NCI-H2171 treated with DMSO at 0.1 percent for 48 hours (cell line): Measurements from ENCODE around the gene FBXW8.

Experiments
- DNase-seq: peaks from one replicate; lab custom pipeline; 2025; lab: John Stamatoyannopoulos, UW

Gene FBXW8

GRCh38 chr12:116926283-116927243 is 15.8 kb downstream of the FBXW8 start:
- DNase-seq: no peak

- DNase-seq: no peak
Measured at GRCh38 chr12:116927244-116927940, 16.6 kb downstream of the FBXW8 start.

DNA sequence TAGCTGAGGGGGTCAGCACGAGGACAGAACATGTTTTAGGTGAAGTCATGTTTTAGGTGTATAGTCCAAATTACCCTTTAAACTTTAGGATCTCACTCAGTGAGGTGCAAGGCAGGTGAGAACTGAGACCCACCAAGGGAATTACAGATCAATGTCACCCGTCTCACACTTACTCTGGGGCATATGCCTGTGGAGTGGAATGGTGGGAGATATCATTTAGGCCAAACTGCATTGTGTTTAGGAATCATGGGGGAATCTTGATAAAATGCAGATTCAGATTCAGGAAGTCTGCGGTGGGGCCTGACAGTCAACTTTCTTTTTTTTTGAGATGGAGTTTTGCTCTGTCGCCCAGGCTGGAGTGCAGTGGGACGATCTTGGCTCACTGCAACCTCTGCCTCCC is 17.8 kb downstream of the FBXW8 start:
- DNase-seq: no peak

- no peak for DNase-seq
Measured at GRCh38 chr12:116929885-116930284, 19.1 kb downstream of the FBXW8 start.

- DNase-seq: no peak
Measured at GRCh38 chr12:116931665-116932064, 20.9 kb downstream of the FBXW8 start.

DNA sequence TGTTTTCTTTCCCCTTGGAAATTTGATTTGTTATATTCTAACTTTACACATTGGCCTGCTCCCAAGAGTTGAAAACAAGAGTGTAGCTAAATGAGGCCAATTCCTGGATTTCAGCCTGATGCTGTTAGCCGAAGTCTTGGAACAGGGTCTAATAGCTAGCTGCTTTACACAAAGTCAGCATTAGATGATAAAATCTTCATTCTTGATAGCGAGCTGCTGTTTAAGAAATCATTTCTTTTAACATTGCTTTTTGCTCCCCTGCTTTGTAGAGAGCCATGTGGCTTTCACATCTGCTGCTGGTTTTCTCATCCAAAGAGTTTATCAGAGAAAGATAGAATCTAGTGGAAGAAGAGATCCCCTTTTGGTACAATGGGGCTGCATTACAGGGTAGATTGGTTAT is 22.3 kb downstream of the FBXW8 start:
- no peak for DNase-seq

- DNase-seq: no peak
Measured at GRCh38 chr12:116933512-116934246, 22.9 kb downstream of the FBXW8 start.

- DNase-seq: no peak
Measured at GRCh38 chr12:116934908-116935705, 24.4 kb downstream of the FBXW8 start.

DNA sequence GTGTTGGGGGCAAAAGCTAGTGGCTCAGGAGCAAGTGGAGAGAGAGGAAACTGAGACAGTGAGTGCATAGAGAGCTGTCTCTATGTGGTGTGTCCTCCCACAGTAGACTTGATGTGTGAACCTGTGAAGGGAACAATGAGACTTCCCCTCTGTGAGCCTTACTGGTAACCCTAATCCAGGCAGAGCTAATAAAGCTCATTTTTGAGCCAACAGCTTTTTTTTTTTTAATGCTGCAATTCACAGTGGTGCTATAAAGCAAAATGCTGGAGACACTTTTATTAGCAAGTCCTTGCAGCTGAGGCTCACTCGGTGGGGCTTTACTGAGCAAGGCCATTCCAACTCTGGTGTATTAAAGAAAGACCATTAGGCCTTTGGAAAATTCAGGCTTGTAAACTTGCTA is 26.9 kb downstream of the FBXW8 start:
- no peak for DNase-seq

- DNase-seq: no peak
Measured at GRCh38 chr12:116939734-116940133, 29.0 kb downstream of the FBXW8 start.

- DNase-seq: no peak
Measured at GRCh38 chr12:116941188-116941587, 30.4 kb downstream of the FBXW8 start.

DNA sequence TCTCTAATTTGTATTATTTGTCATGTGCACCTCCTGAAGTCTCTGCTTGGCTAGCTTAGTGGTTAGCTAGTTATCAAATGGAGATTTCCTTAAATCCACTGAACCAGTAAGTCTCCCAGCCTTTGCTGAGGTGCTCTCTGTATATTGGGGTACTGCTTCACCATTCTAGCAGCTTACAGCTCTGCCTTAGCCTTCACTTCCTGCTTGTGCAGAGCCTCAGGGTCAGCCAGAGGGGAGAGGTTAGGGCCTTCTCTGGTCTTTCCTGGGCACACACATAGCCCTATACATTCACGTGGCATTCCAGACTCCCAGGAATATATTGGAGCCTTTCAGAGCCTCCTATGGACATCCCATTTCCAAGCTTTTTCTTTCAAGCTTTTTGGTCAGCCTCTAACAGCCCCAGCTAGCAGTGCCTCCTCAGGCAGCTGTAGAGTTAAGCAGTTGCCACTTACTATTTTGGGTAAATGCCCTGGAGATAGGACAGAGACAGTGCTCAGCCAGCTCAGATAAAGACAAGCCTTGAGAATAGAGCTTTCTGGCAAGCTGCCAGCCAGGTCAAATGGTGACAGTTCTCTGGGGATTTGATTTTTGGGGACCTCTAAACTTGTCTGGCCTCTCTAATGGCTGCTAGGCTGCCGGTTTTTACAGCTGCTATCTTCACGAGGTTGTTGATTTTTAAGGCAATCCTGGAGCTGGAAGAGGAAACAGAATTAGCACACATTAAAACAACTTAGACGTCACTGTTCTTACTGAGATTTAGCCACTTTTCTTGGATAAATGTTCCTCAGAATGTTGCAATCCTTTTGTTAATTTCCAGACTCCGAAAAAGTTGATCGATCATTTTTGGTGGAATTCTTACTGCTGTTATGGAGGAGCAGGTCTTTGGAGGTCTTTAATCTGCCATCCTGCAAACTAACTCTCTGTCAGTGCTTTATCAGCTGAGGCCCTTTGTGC is 32.9 kb downstream of the FBXW8 start:
- no peak for DNase-seq

DNA sequence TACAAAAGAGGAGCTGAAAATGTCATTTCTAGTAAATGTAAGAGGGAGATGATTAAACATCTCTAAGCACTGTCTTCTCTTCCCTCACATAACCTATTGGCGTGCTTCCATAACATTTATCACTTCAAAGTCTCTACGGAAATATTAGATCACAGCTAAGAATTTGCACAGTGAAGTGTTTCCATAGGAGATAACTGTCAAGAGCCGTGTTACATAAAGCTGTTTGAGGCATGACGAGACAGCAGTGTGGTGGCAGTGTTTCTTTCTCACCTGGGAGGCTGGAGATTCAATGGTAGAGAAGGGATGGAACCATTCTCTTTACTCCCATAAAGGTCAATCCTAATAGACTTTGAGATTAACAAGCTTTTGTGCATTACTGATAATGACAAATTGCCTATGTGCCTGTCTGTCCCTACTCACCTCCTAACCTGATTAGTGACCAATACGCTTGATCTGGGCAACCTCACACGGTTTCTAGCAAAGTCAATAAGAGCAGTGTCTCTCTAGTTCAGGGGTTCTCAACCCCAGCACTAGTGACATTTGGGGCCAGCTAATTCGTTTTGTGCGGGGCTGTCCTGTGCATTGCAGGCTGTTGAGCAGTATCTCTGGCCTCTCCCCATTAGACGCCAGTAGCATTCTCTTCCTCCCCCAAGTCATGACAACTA is 35.3 kb downstream of the FBXW8 start:
- DNase-seq: no peak

- no peak for DNase-seq
Measured at GRCh38 chr12:116948298-116948697, 37.5 kb downstream of the FBXW8 start.

DNA sequence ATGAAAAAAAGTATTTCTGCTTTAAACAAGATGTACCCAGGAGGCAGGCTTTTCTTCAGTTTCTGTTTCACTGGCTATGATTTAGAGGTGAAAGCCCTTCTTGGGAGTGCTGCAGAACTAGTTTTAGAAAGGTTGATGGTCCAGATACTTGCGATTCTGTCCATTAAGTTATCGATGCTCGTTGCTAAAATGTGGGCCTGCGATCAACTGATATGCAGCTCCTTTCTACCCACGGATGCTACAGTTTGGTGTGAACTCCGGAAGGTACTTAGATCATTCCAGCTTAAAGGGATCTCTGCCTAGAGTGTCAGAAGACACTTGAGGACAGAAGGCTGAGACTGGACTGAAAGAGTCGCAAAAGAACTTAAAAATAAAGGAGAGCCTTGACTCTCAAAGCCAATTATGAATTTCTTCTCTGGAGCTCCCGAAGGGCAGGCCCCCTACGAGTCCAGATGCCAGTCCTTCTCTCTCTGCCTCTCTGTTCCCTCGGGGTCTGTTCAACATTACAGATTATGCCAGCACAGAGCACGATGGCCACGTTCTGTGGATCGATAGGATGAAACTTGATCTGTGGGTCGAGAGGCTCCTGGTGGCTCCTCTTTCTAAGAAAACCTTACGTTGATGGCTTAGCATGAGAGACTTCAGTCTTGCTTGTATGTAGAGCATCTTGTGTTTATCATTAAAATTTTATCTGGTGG is 40.0 kb downstream of the FBXW8 start:
- DNase-seq: peak; percentile 53

- DNase-seq: no peak
Measured at GRCh38 chr12:116954710-116955381, 44.1 kb downstream of the FBXW8 start.

DNA sequence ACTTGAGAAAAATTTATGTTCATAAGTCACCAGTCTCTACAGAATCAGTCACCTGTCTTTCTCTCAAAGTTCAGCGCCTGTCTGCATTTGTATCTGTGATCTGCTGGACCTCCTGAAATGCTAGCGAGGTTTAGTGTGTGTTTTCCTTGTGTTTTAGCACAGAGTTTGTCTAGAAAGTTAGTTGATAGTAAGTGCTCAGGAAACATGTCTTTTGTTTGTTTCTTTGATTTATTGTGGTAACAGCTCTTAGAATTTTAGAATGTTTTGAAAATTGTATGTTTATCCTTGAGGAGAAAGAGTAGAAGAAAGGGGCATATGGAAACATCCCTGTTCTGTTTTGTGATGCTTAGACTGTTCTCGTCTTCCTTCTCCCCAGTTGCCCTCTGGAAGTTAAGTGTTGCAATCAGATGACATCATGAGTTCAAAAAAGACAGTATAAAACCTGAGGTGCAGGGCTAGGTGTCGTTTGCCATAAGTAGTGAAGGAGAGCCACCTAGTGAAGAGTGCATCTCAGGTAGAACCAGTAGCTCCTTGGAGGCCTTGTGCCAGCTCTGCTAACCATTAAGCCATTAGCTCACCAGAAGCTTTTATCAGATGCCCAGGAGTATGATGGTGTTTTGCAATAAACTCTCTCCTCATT is 44.8 kb downstream of the FBXW8 start:
- DNase-seq: peak; percentile 25
